GM18870 (cell line): Measurements from ENCODE around the gene TUB.

Source experiments
- ATAC-seq: cut with Tn5 transposase; IDR thresholded peaks from one replicate; pipeline ENCODE4 v1.9.1; 2021; ENCODE audit warnings: moderate library complexity; ENCODE audit not compliant: unreplicated experiment

The TUB gene

GRCh38 chr11:8103909-8104308, 22.9 kb downstream of the TUB start:
- ATAC-seq, result no peak

- no peak for ATAC-seq
Observed at GRCh38 chr11:8105133-8105532, 24.1 kb downstream of the TUB start.

- ATAC-seq, result no peak
Observed at GRCh38 chr11:8105666-8106065, 24.7 kb downstream of the TUB start.

GRCh38 chr11:8106679-8107078, 25.7 kb downstream of the TUB start:
- no peak for ATAC-seq

- no peak for ATAC-seq
Observed at GRCh38 chr11:8107642-8108041, 26.6 kb downstream of the TUB start.

GRCh38 chr11:8108421-8108820, 27.4 kb downstream of the TUB start:
- ATAC-seq, result no peak

GRCh38 chr11:8109675-8110074, 28.7 kb downstream of the TUB start:
- no peak for ATAC-seq

- ATAC-seq, result no peak
Observed at GRCh38 chr11:8110396-8110795, 29.4 kb downstream of the TUB start.

GRCh38 chr11:8111636-8112035, 30.6 kb downstream of the TUB start:
- no peak for ATAC-seq

- no peak for ATAC-seq
Observed at GRCh38 chr11:8122173-8122764, 41.3 kb downstream of the TUB start.

GRCh38 chr11:8126649-8127289, 45.8 kb downstream of the TUB start:
- no peak for ATAC-seq

GRCh38 chr11:8127447-8127846, 46.4 kb downstream of the TUB start:
- ATAC-seq, result no peak

GRCh38 chr11:8138526-8138925, 57.5 kb downstream of the TUB start:
- no peak for ATAC-seq

- ATAC-seq, result no peak
Observed at GRCh38 chr11:8149726-8150125, 68.7 kb downstream of the TUB start.
